PC-9 (cell line): ENCODE results near the gene SF3A2.

Source experiments
- EZH2 ChIP-seq: fragments of 200-600 bp; sonication (generic); IDR thresholded peaks from 2 replicates; pipeline ENCODE4 v1.8.0; 2017; ENCODE audit warnings: antibody characterized with exemption, low read depth
- TF ChIP-seq, protein P1 (sequence below): fragments of 200-600 bp; sonication (generic); conservative IDR thresholded peaks from 2 replicates; pipeline ENCODE4 v1.6.1; 2017; ENCODE audit warnings: mixed run types, antibody characterized with exemption, mild to moderate bottlenecking, moderate library complexity

DNA sequence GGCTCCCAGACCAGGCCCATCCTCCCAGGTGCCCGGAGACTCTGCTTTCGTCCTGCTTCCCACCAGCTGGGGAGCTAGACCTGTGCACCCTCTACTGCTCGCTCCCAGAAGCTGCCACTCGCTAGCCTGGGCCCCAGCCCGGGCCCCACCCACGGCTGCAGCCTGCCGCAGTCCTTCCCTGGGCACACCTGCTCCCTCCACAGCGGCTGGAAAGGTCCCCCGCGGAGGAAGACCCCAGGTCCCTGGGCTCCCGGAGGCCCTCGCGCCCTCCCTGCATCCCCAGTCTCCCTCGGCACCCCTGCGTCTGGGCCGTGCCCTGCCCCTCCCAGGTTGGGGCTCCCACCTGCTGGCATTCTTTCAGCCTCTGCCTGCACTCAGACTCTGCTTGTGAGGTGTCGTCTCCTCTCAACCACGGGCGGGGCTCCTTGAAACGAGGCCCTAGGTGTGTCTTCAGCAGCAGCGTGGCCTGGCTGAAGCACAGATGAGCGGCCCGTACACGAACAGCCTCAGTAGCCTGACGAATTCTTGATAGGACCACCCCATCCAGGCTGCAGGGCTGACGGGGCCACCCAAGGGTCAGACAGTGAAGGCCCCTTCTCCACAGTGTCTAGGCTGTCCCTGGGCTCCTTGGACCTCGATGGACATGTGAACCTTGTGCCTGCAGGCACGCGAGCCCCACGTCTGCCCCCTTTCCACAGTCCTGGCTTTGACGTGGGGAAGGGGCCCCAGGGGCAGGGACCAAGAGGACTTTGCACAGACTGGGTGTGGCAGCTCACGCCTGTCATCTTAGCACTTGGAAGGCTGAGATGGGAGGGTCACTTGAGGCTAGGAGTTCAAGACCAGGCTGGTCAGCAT lies 44.9 kb upstream of the SF3A2 start:
- TF ChIP-seq, protein P1, sequence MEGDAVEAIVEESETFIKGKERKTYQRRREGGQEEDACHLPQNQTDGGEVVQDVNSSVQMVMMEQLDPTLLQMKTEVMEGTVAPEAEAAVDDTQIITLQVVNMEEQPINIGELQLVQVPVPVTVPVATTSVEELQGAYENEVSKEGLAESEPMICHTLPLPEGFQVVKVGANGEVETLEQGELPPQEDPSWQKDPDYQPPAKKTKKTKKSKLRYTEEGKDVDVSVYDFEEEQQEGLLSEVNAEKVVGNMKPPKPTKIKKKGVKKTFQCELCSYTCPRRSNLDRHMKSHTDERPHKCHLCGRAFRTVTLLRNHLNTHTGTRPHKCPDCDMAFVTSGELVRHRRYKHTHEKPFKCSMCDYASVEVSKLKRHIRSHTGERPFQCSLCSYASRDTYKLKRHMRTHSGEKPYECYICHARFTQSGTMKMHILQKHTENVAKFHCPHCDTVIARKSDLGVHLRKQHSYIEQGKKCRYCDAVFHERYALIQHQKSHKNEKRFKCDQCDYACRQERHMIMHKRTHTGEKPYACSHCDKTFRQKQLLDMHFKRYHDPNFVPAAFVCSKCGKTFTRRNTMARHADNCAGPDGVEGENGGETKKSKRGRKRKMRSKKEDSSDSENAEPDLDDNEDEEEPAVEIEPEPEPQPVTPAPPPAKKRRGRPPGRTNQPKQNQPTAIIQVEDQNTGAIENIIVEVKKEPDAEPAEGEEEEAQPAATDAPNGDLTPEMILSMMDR, result no peak
- no peak for TF ChIP-seq EZH2
